Measurements from ENCODE around the gene C17orf50.
A peak's percentile ranks its signal among the peaks of the same experiment; 100 is the strongest.

Gene C17orf50

GRCh38 chr17:35760587-35760986 lies at the start of gene C17orf50:
TSS of gene C17orf50 (plus strand) at chr17:35760887. CDS start at chr17:35760942, 55 bp downstream.
- DNase-seq (ENCODE audit: low spot score): no peak

GRCh38 chr17:35710950-35711349 lies 49.7 kb upstream of the C17orf50 start:
- no peak for DNase-seq (ENCODE audit: low spot score)

- peak; percentile 20 for DNase-seq (ENCODE audit: low spot score)
Observed at GRCh38 chr17:35713069-35713728, 47.5 kb upstream of the C17orf50 start.

- DNase-seq (ENCODE audit: low spot score): no peak
Observed at GRCh38 chr17:35714988-35715387, 45.7 kb upstream of the C17orf50 start.

GRCh38 chr17:35715416-35715815 lies 45.3 kb upstream of the C17orf50 start:
- DNase-seq (ENCODE audit: low spot score): no peak

GRCh38 chr17:35716173-35716572 lies 44.5 kb upstream of the C17orf50 start:
- no peak for DNase-seq (ENCODE audit: low spot score)

GRCh38 chr17:35716897-35717465 lies 43.7 kb upstream of the C17orf50 start:
- no peak for DNase-seq (ENCODE audit: low spot score)

GRCh38 chr17:35717475-35717874 lies 43.2 kb upstream of the C17orf50 start:
- no peak for DNase-seq (ENCODE audit: low spot score)

- no peak for DNase-seq (ENCODE audit: low spot score)
Observed at GRCh38 chr17:35723735-35724134, 37.0 kb upstream of the C17orf50 start.

- no peak for DNase-seq (ENCODE audit: low spot score)
Observed at GRCh38 chr17:35725058-35725457, 35.6 kb upstream of the C17orf50 start.

- DNase-seq (ENCODE audit: low spot score): no peak
Observed at GRCh38 chr17:35725802-35726126, 34.9 kb upstream of the C17orf50 start.

GRCh38 chr17:35726127-35726952 lies 34.3 kb upstream of the C17orf50 start:
- DNase-seq (ENCODE audit: low spot score): peak; percentile 83

GRCh38 chr17:35726953-35727460 lies 33.7 kb upstream of the C17orf50 start:
- DNase-seq (ENCODE audit: low spot score): no peak

- DNase-seq (ENCODE audit: low spot score): no peak
Observed at GRCh38 chr17:35727635-35728034, 33.1 kb upstream of the C17orf50 start.

- DNase-seq (ENCODE audit: low spot score): no peak
Observed at GRCh38 chr17:35728551-35728950, 32.1 kb upstream of the C17orf50 start.

GRCh38 chr17:35729405-35729833 lies 31.3 kb upstream of the C17orf50 start:
- DNase-seq (ENCODE audit: low spot score): no peak

- no peak for DNase-seq (ENCODE audit: low spot score)
Observed at GRCh38 chr17:35730400-35731005, 30.2 kb upstream of the C17orf50 start.

- DNase-seq (ENCODE audit: low spot score): peak; percentile 17
Observed at GRCh38 chr17:35731239-35731916, 29.3 kb upstream of the C17orf50 start, which contains the start of gene RASL10B. TSS of gene RASL10B (plus strand) at chr17:35731639. CDS start at chr17:35735185, 3,546 bp downstream.

GRCh38 chr17:35731917-35732805 lies 28.5 kb upstream of the C17orf50 start:
- DNase-seq (ENCODE audit: low spot score): no peak

GRCh38 chr17:35732806-35733136 lies 27.9 kb upstream of the C17orf50 start:
- no peak for DNase-seq (ENCODE audit: low spot score)

- DNase-seq (ENCODE audit: low spot score): peak; percentile 74
Observed at GRCh38 chr17:35733366-35733765, 27.3 kb upstream of the C17orf50 start.

Data from kidney tubule cell (primary cell).